Measurements from ENCODE around the gene ARHGAP33.

- no peak for TF ChIP-seq MXI1 (IDR thresholded peaks at IDR 0.05; ENCODE audit: borderline replicate concordance, low read depth, low read length)
- TF ChIP-seq FOS (IDR thresholded peaks at IDR 0.05; ENCODE audit: low read depth, low read length): no peak
- TF ChIP-seq MAZ (IDR thresholded peaks at IDR 0.05; ENCODE audit: borderline replicate concordance, low read depth, low read length): no peak
- TF ChIP-seq, protein P1, sequence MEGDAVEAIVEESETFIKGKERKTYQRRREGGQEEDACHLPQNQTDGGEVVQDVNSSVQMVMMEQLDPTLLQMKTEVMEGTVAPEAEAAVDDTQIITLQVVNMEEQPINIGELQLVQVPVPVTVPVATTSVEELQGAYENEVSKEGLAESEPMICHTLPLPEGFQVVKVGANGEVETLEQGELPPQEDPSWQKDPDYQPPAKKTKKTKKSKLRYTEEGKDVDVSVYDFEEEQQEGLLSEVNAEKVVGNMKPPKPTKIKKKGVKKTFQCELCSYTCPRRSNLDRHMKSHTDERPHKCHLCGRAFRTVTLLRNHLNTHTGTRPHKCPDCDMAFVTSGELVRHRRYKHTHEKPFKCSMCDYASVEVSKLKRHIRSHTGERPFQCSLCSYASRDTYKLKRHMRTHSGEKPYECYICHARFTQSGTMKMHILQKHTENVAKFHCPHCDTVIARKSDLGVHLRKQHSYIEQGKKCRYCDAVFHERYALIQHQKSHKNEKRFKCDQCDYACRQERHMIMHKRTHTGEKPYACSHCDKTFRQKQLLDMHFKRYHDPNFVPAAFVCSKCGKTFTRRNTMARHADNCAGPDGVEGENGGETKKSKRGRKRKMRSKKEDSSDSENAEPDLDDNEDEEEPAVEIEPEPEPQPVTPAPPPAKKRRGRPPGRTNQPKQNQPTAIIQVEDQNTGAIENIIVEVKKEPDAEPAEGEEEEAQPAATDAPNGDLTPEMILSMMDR (conservative IDR thresholded peaks at IDR 0.05; ENCODE audit: low read depth, low read length): no peak
- no peak for TF ChIP-seq USF2 (IDR thresholded peaks at IDR 0.05; ENCODE audit: low read depth, low read length)
- TF ChIP-seq POLR2A (IDR thresholded peaks at IDR 0.05; ENCODE audit: low read depth, low read length): no peak
- TF ChIP-seq, protein P2, sequence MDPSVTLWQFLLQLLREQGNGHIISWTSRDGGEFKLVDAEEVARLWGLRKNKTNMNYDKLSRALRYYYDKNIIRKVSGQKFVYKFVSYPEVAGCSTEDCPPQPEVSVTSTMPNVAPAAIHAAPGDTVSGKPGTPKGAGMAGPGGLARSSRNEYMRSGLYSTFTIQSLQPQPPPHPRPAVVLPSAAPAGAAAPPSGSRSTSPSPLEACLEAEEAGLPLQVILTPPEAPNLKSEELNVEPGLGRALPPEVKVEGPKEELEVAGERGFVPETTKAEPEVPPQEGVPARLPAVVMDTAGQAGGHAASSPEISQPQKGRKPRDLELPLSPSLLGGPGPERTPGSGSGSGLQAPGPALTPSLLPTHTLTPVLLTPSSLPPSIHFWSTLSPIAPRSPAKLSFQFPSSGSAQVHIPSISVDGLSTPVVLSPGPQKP (IDR thresholded peaks at IDR 0.05; ENCODE audit: borderline replicate concordance, low read depth, low read length): no peak
- TF ChIP-seq MAFK (IDR thresholded peaks at IDR 0.05; ENCODE audit: low read depth, low read length): no peak
- no peak for TF ChIP-seq CEBPB (IDR thresholded peaks at IDR 0.05; ENCODE audit: low read depth, low read length)
- TF ChIP-seq RAD21 (IDR thresholded peaks at IDR 0.05; ENCODE audit: low read length): no peak
- TF ChIP-seq RCOR1 (IDR thresholded peaks at IDR 0.05; ENCODE audit: insufficient replicate concordance, low read length): no peak
- TF ChIP-seq SMC3 (IDR thresholded peaks at IDR 0.05; ENCODE audit: low read depth, low read length): no peak
- TF ChIP-seq RFX5 (IDR thresholded peaks at IDR 0.05; ENCODE audit: low read depth, low read length): no peak
These were observed 9.9 kb downstream of the ARHGAP33 start for GRCh38 chr19:35785339-35785627.

All from IMR-90 (cell line).